ENCODE measurements around the gene CABLES2. TPM values are rescaled to one million over a fixed set of nuclear protein-coding genes. Genes with fewer than 3 reads are reported as not detected.
A peak's percentile ranks its signal among the peaks of the same experiment; 100 is the strongest.

The CABLES2 gene
- total and polyA plus RNA-seq, 9 of the 15 experiments (the other 6 are each of a cell fraction or from before 2014, with no cell fraction given), result 0.46 to 4.2 (median 1.6) TPM

DNA sequence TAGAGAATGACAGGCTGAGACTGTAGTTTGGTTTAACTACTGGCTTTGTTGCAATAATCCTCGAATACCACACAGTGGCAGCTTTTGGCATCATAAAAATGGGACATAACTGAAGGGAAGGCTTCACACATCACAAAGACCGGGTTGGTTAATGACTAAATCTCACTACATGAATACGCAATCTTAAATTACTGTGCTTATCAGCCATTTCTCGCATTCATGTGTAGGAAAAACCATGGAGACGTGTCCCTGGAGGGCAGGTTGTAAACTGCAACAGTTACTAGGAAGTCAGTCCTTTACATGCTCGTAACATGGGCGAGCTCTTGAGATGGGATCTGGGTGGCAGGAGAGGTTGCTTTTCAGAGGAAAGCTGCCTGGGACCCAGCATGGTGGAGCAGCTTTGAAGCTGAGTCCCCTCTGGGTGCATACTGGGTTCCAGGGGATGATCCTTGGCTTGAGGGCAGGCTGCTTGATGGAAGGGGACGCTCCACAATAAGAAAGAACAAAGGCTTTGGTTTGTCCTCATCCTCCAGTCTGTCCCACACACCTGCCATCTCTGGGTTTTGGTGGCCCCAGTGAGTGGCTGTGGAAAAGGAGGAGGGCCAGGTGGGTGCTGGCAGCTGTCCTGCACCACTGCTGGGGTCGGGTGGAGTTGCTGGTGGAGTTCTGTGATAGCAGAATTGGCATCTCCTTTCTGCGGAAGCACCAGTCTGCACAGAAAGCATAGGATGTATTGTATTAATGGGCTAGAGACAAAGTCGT lies 18.1 kb downstream of the CABLES2 start (continued):
- TF ChIP-seq RBFOX2 (IDR thresholded peaks at IDR 0.05; ENCODE audit: low read depth, low read length), result peak; percentile 65
- TF ChIP-seq, protein P1, sequence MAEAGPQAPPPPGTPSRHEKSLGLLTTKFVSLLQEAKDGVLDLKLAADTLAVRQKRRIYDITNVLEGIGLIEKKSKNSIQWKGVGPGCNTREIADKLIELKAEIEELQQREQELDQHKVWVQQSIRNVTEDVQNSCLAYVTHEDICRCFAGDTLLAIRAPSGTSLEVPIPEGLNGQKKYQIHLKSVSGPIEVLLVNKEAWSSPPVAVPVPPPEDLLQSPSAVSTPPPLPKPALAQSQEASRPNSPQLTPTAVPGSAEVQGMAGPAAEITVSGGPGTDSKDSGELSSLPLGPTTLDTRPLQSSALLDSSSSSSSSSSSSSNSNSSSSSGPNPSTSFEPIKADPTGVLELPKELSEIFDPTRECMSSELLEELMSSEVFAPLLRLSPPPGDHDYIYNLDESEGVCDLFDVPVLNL (CRISPR knock-in tag; IDR thresholded peaks at IDR 0.05; ENCODE audit: low read depth), result no peak
- TF ChIP-seq POLR2G (IDR thresholded peaks at IDR 0.05; ENCODE audit: low read depth, low read length), result peak; percentile 61
- TF ChIP-seq TSC22D4 (tag; IDR thresholded peaks at IDR 0.05), result no peak
- peak; percentile 35 for TF ChIP-seq POLR2B (IDR thresholded peaks at IDR 0.05; ENCODE audit: low read depth, partially characterized antibody)
- peak; percentile 20; the same call in 1 of the 2 replicates for TF ChIP-seq PML (IDR thresholded peaks at IDR 0.05; ENCODE audit: low read length)
- no peak for TF ChIP-seq ZNF551 (CRISPR knock-in tag; IDR thresholded peaks at IDR 0.05)
- TF ChIP-seq ARID1B (IDR thresholded peaks at IDR 0.05), result no peak

Data from K562 (cell line).